GM21786 (cell line): ENCODE results near the gene HECW1.
"Not testable (repeated sequence)": the region's sequence is repeated elsewhere in the genome, so short reads cannot be mapped to it uniquely, and the experiment has no call there.

Source experiments
- ATAC-seq: cut with Tn5 transposase; IDR thresholded peaks from one replicate; pipeline ENCODE4 v1.9.1; 2021; ENCODE audit not compliant: unreplicated experiment

The HECW1 gene

DNA sequence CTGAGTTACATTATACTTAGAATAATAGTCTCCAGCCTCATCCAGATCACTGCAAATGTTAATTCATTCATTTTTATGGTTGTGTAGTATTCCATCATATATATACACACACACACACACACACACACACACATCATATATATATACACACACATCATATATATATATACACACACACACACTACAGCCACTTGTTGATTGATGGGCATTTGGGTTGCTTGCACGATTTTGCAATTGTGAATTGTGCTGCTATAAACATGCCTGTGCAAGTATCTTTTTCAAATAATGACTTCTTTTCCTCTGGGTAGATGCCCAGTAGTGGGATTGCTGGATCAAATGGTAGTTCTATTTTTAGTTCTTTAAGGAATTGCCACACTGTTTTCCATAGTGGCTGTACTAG is 233.2 kb downstream of the HECW1 start:
- ATAC-seq, result not testable (repeated sequence)

- ATAC-seq, result no peak
Measured at GRCh38 chr7:43351683-43352082, 239.2 kb downstream of the HECW1 start.

- no peak for ATAC-seq
Measured at GRCh38 chr7:43353902-43354301, 241.5 kb downstream of the HECW1 start.

DNA sequence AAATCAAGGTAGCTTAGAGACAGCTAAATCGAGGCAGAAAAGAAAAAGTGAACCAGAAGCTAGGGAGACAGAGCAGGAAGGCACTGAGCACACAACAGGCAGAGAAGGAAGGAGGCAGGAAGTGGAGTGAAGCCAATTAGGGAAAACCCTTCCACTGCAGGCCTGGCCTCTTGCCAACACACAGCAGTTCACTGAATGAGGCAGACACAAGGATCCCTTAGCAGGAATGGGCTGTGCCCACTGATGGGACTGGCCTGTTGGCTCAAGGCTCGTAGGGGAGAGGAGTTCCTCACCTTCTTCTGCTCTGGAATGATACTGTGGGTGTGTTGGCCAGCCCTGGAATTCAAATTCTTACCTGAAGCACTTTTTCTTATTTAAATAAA is 250.2 kb downstream of the HECW1 start:
- no peak for ATAC-seq

DNA sequence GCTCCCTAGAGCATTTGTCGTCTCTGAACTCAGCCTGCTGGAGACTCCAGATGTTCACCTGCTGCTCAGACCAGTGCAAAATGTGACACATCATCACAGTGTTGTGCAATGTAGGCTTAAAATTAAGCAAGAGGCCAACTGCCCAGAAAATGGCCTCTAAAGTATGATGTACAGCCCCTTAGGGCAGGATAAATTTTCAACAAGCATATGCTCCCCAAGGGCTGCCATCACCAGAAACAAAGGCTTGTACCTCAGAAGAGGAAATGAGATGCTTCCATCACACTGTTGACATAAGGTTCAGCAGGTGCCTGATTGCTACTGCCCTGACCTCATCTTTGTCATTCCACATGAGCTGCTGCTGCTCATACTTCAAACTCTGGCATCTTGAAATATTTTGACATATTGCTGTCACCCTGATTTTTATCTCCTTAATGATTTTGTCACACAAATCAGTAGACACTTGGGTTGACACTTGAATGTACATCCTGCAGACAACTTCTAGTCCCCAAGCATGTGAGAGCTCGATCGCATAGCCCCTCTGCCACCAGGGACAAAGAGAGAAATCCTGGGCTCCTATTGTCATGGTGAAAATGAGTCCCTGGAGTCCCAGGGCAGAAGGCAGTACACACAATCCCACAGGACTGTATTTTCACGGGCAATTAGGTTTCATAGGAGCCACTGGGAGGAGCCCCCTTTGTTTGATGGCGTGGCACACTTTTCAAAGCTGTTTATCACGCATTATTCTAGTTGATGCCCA is 250.8 kb downstream of the HECW1 start:
- no peak for ATAC-seq

DNA sequence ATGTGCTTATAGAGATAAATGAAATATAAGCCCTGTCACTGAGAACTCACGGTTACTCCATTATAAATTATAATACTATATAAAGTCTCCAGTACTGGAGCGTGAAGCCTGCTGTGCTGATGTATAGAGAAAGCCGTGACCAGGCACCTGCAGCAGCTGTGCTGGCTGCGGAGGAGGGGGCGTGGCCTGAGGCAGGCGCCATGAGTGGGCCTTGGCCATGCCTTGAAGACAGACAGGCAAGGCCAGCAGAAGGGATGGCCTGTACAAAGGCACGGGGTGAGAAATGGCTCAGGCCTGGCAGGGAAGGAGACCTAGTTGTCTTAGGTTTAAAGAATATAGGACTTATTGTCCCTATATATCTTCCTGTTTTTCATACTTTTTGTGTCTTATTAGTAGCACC is 251.9 kb downstream of the HECW1 start:
- no peak for ATAC-seq

GRCh38 chr7:43372676-43373355 is 260.4 kb downstream of the HECW1 start:
- ATAC-seq, result no peak

GRCh38 chr7:43377196-43377960 is 264.9 kb downstream of the HECW1 start:
- no peak for ATAC-seq

DNA sequence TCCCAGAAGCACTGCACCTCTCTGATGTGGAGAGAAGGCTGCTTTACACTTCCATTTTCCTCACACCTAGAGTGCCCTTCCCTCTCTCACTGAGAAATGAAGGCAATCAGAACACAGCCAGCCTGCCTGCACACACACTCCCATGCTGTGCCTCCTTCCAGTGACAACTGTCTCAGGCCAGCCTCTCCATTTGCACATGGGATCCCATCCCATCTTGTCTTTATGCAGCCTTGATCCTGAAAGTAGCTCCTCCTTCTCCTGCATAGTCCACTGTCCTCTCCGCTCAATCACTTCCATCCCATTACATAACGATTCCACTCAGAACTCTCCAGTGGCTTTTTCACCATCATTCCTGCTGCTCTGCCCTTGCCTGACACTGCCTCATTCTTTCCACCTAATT is 266.8 kb downstream of the HECW1 start:
- no peak for ATAC-seq

DNA sequence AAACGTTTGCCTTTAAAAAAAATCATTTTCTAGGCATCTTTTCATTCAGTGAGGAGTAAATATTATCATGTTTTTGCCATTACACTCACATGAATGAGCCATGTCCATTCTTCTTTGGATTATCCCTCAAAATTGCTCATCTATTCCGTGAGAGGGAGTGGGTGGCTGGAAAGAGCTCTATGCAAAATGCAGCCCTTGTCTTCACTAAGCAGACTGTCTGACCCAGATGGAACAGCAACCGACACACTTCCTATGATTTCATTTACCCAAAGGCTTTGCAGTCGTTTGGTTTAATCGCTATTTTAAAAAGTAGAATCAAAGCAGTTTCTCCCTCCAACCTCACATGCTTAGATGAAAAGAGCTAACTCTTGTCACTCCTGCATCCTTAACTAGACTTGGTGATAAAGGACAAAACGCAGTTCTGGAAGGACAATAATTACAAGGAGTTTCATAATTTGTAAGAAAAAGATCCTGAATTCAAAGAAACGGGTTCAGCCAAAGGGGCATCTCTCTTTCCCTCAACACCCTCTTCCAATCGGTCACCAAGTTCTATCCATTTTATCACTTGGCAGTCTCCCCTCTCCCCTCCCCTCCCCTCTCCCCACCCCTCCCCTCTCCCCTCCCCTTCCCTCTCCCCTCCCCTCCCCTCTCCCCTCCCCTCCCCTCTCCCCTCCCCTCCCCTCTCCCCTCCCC is 272.3 kb downstream of the HECW1 start:
- no peak for ATAC-seq

DNA sequence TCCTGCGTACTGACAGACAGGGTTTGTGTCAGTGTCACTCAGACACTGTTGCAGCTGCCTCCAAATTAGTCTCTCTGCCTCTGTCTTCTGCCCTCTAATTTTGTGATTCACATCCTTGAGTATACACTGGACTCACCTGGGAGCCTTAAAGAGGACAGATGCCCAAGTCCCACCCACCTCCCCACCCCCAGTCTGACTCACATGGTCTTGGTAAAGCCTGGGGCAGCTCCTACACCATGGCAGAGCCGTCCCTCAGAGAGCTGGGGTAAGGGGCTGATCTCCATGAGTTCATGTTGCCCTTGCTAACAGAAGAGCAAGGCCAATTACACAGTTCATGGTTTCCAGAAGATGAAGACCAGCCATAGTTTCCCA is 272.8 kb downstream of the HECW1 start:
- ATAC-seq, result no peak

GRCh38 chr7:43385856-43386255 is 273.4 kb downstream of the HECW1 start:
- no peak for ATAC-seq

DNA sequence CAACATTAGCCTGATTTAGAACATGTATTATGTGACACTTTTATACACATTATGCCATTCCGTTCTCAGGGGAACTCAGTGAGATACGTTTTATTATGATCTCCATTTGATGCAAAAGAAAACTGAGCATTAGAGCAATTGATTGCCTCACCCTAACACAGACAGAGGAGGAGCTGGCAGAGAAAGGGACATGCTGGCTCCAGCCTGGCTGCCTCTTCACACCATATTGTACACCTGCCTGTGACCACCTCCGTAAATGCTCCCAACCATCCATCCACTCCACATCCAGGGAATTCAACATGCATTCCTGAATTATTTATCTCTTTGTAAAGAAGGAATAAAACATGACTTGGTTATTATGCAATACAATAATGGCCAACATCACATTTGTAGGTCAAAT is 275.5 kb downstream of the HECW1 start:
- no peak for ATAC-seq

GRCh38 chr7:43390576-43390975 is 278.1 kb downstream of the HECW1 start:
- ATAC-seq, result no peak

DNA sequence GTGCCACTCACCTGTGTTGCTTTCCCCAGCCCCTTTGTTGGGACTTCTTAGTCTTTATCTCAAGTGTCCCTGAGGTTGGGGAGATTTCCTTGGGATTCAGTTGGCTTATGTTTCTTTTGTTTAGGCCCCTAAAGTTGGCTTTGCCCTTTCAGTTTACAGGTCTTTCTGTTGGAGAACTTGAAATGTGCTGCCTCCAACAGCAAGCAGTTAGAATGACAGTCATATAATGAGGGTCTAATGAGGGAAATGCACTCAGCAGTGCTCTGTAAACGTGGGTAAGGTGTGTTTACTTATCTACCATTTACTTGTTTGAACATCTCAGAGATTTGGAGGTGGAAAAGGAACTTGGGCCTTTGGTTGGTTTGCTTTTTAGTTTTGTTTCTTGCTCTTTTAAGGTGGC is 279.1 kb downstream of the HECW1 start:
- no peak for ATAC-seq

- no peak for ATAC-seq
Measured at GRCh38 chr7:43392638-43393330, 280.3 kb downstream of the HECW1 start.

GRCh38 chr7:43394441-43395130 is 282.1 kb downstream of the HECW1 start:
- no peak for ATAC-seq

GRCh38 chr7:43395351-43395750 is 282.9 kb downstream of the HECW1 start:
- no peak for ATAC-seq

DNA sequence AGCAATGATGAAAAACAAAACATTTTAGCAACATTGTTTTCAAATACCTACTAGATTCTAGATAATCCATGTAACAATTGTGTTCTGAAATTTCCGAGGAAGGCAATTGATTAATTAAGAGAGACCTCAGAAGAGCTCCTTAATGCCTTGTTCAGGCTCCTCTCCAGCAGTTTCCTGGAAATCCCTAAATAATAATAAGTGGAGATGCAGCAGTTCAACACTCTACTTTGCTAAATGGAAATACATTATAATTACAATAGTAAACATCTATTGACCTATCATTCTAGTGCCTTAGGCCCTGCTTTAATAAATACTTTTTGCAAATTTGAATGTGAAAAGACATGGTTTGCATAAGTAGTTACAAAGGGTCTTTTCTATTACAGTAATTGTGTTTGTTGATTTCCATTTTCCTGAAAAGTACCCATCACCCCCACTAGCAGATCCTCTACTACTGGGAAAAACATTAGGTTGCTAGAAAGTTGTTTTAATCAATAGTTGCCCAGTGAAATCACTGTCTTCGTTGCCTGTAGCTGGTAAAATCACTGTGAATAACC is 283.8 kb downstream of the HECW1 start:
- ATAC-seq, result no peak

- ATAC-seq, result no peak
Measured at GRCh38 chr7:43398831-43399230, 286.4 kb downstream of the HECW1 start.
